Panc1 (cell line): ENCODE measurements around the gene BTBD1. TPM values are rescaled to one million over a fixed set of nuclear protein-coding genes. Genes with fewer than 3 reads are reported as not detected.
"Not testable (repeated sequence)": the region's sequence is repeated elsewhere in the genome, so short reads cannot be mapped to it uniquely, and the experiment has no call there.

Experiments used
- ATAC-seq: fragments of 200-7000 bp; cut with Tn5 transposase; 2 replicates; pipeline ENCODE4 v1.9.1; 2020; ENCODE audit warnings: mild to moderate bottlenecking, moderate library complexity
- BruUV-seq: library from RNA; stranded (reverse); fragments of 400-500 nt; replicated peaks from 2 replicates; lab custom pipeline; 2021; lab: Mats Ljungman, UMichigan
- CTCF ChIA-PET: fragments of 300-600 bp; sonication (Branson Sonifier 250); formaldehyde crosslinking; loops from one replicate; lab custom pipeline; 2022; ENCODE audit warnings: antibody characterized with exemption; lab: Charles Lee
- POLR2A ChIA-PET: fragments of 300-600 bp; sonication (Branson Sonifier 250); formaldehyde crosslinking; loops from one replicate; lab custom pipeline; 2022; ENCODE audit warnings: antibody characterized with exemption; lab: Charles Lee
- DNase-seq: peaks from one replicate; pipeline ENCODE4 v3.0.0-alpha.2; 2010; ENCODE audit warnings: low read depth, low spot score
- H3K27ac ChIP-seq: 2 replicates; pipeline ENCODE4 v1.5.1; 2011; ENCODE audit warnings: mild to moderate bottlenecking, low read length, inconsistent platforms
- H3K27me3 ChIP-seq: fragments of 200-500 bp; sonication (Bioruptor generic); 2 replicates; pipeline ENCODE4 v1.6.0; 2014; ENCODE audit warnings: low read length, inconsistent platforms; ENCODE audit not compliant: control insufficient read depth, insufficient read depth
- H3K36me3 ChIP-seq: fragments of 200-500 bp; sonication (Bioruptor generic); 2 replicates; pipeline ENCODE4 v1.5.1; 2014; ENCODE audit warnings: inconsistent platforms, mild to moderate bottlenecking, low read length, moderate library complexity; ENCODE audit not compliant: control insufficient read depth, insufficient read depth
- H3K4me1 ChIP-seq: 2 replicates; pipeline ENCODE4 v1.5.1; 2011; ENCODE audit warnings: inconsistent platforms, mild to moderate bottlenecking, low read length, moderate library complexity; ENCODE audit not compliant: control insufficient read depth, insufficient read depth
- H3K4me3 ChIP-seq, 2 experiments: 2 replicates each; pipeline ENCODE4 v1.5.1; 2011 to 2012; ENCODE audit warnings: low read depth in 2 of 2, low read length in 2 of 2, mild to moderate bottlenecking in 2 of 2, inconsistent platforms in 1 of 2, moderate library complexity in 1 of 2
- H3K9me3 ChIP-seq: fragments of 200-500 bp; sonication (Bioruptor generic); 2 replicates; pipeline ENCODE4 v1.5.1; 2014; ENCODE audit warnings: low read depth, mild to moderate bottlenecking, inconsistent platforms, low read length, moderate library complexity; ENCODE audit not compliant: control insufficient read depth, insufficient read depth
- CTCF ChIP-seq: fragments of 450-650 bp; IDR thresholded peaks from 2 replicates; pipeline ENCODE4 v1.5.1; 2017; ENCODE audit warnings: mild to moderate bottlenecking
- POLR2AphosphoS5 ChIP-seq: IDR thresholded peaks from 2 replicates; pipeline ENCODE4 v1.6.1; 2012; ENCODE audit warnings: mild to moderate bottlenecking, low read depth, low read length, moderate library complexity
- SIN3A ChIP-seq: IDR thresholded peaks from 2 replicates; pipeline ENCODE4 v1.6.1; 2012; ENCODE audit warnings: low read depth, mild to moderate bottlenecking, low read length, moderate library complexity, borderline replicate concordance; ENCODE audit not compliant: insufficient read depth
- TCF7L2 ChIP-seq: IDR thresholded peaks from 2 replicates; pipeline ENCODE4 v1.6.1; 2011; ENCODE audit warnings: mild to moderate bottlenecking, low read depth, low read length, inconsistent platforms
- in situ Hi-C: cut with HindIII; loops from 2 replicates; pipeline ENCODE4 v1.10.0; 2016; ENCODE audit warnings: low sequenced_read_pairs, low pct_unique_long_range_greater_than_20kb
- intact Hi-C: fragments of 100-400 bp; cut with micrococcal nuclease; formaldehyde crosslinking; loops from one replicate; pipeline ENCODE4 v1.10.0; 2022; ENCODE audit not compliant: unreplicated experiment
- total RNA-seq: library from RNA; stranded (reverse); gene quantifications from one replicate; pipeline ENCODE4 v1.2.1, GENCODE V29; 2021; ENCODE audit not compliant: unreplicated experiment
- TF ChIP-seq, protein P1 (sequence below), 2 experiments: IDR thresholded peaks; 2 replicates each; pipeline ENCODE4 v1.6.1; 2011 to 2012; ENCODE audit warnings: low read depth in 2 of 2, control low read depth in 1 of 2, low read length in 1 of 2, mild to moderate bottlenecking in 1 of 2, moderate library complexity in 1 of 2; ENCODE audit not compliant: insufficient read depth in 1 of 2

The BTBD1 gene
- total RNA-seq, 1 experiment from 2014 or later = 88.4 TPM

DNA sequence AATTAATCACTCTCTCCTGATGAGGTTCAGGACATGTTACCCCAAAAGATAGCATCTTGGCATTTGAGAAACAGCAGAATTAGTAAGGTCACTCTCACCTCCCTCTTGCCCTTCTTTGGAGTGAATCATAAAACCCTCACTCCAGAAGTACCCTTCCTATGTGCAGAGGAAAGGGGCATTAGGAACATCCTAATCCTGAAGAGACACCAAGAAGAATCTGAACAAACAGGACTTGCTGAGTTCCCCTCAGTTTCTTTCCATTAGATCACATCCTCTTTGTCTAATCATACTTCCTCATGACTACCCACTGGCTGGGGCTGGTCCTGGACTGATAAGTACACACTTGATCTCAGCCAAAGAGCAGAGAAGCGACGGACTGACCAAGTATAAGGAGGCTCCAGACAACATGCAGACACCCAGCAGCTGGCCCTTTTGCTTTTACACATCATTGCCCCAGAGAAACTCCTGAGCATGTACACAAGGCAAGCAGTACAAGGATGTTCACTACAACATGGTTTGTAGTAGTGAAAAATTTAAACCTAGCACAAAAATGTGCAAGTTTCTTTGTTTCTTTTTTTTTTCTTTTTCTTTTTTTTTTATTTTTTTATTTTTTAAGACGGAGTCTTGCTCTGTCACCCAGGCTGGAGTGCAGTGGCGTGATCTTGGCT lies 25.4 kb upstream of the BTBD1 start:
- ChIA-PET CTCF (no interaction called here), POLR2A (no interaction called here)

DNA sequence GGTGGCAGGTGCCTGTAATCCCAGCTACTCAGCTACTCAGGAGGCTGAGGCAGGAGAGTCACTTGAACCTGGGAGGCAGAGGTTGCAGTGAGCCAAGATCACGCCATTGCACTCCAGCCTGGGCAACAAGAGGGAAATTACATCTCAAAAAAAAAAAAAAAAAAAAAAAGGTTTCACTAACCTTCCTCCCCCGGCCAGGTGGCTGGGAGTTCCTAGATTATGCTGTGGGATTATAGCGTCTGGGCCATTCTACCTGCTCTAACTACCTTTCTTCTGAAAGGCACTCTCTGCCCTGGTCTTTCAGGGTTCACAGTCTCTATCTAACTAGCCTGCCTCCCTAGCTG lies 24.9 kb upstream of the BTBD1 start:
- intact Hi-C loops, DNase-seq, H3K4me1 ChIP-seq, H3K27ac ChIP-seq, ATAC-seq, H3K36me3 ChIP-seq, H3K4me3 ChIP-seq, H3K9me3 ChIP-seq, CTCF ChIA-PET, BruUV-seq, POLR2A ChIA-PET, H3K27me3 ChIP-seq, in situ Hi-C loops: not testable (repeated sequence)

More for the DNA sequence above, 25.4 kb upstream of the BTBD1 start:
- intact Hi-C loops (no loop called here), in situ Hi-C loops (no loop called here)
- Histone ChIP-seq H3K4me1 (no peaks in the 10 kb centered on the region), H3K4me3 (no peak overlapping the region), H3K36me3 (no peaks in the 10 kb centered on the region), H3K27me3 (no peaks in the 10 kb centered on the region), H3K9me3 (no peaks in the 10 kb centered on the region), H3K27ac (no peak overlapping the region)
- DNase-seq (no peak), ATAC-seq (no peak)
- BruUV-seq = no TSS peak
- no peak for TF ChIP-seq SIN3A
- TF ChIP-seq, protein P1, sequence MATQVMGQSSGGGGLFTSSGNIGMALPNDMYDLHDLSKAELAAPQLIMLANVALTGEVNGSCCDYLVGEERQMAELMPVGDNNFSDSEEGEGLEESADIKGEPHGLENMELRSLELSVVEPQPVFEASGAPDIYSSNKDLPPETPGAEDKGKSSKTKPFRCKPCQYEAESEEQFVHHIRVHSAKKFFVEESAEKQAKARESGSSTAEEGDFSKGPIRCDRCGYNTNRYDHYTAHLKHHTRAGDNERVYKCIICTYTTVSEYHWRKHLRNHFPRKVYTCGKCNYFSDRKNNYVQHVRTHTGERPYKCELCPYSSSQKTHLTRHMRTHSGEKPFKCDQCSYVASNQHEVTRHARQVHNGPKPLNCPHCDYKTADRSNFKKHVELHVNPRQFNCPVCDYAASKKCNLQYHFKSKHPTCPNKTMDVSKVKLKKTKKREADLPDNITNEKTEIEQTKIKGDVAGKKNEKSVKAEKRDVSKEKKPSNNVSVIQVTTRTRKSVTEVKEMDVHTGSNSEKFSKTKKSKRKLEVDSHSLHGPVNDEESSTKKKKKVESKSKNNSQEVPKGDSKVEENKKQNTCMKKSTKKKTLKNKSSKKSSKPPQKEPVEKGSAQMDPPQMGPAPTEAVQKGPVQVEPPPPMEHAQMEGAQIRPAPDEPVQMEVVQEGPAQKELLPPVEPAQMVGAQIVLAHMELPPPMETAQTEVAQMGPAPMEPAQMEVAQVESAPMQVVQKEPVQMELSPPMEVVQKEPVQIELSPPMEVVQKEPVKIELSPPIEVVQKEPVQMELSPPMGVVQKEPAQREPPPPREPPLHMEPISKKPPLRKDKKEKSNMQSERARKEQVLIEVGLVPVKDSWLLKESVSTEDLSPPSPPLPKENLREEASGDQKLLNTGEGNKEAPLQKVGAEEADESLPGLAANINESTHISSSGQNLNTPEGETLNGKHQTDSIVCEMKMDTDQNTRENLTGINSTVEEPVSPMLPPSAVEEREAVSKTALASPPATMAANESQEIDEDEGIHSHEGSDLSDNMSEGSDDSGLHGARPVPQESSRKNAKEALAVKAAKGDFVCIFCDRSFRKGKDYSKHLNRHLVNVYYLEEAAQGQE (IDR thresholded peaks at IDR 0.05; ENCODE audit: insufficient read depth in 1 of 2, low read depth in 2 of 2, low read length in 1 of 2) = no peak

GRCh38 chr15:83090465-83090864 lies 23.4 kb upstream of the BTBD1 start:
- POLR2A ChIA-PET = no interaction called here

More at GRCh38 chr15:83090465-83090864, 23.4 kb upstream of the BTBD1 start:
- Histone ChIP-seq H3K27ac (no peak overlapping the region), H3K4me1 (no peaks in the 10 kb centered on the region), H3K27me3 (no peaks in the 10 kb centered on the region), H3K4me3 (no peak overlapping the region), H3K9me3 (no peaks in the 10 kb centered on the region), H3K36me3 (no peaks in the 10 kb centered on the region)
- no peak for ATAC-seq
- no peak for TF ChIP-seq TCF7L2
- TF ChIP-seq, protein P1 (IDR thresholded peaks at IDR 0.05; ENCODE audit: insufficient read depth in 1 of 2, low read depth in 2 of 2, low read length in 1 of 2) = no peak
- TF ChIP-seq CTCF = no peak
- no peak for TF ChIP-seq POLR2AphosphoS5
- TF ChIP-seq SIN3A = no peak
- in situ Hi-C loops (no loop called here), intact Hi-C loops (no loop called here)
- no TSS peak for BruUV-seq
- CTCF ChIA-PET = no interaction called here
- no peak for DNase-seq
